HG03354 (cell line): ENCODE data around the gene DOCK2.

ENCODE experiments used
- ATAC-seq: cut with Tn5 transposase; IDR thresholded peaks from one replicate; pipeline ENCODE4 v1.9.1; 2021; ENCODE audit warnings: mild to moderate bottlenecking; ENCODE audit not compliant: unreplicated experiment, poor library complexity, severe bottlenecking

Gene DOCK2

DNA sequence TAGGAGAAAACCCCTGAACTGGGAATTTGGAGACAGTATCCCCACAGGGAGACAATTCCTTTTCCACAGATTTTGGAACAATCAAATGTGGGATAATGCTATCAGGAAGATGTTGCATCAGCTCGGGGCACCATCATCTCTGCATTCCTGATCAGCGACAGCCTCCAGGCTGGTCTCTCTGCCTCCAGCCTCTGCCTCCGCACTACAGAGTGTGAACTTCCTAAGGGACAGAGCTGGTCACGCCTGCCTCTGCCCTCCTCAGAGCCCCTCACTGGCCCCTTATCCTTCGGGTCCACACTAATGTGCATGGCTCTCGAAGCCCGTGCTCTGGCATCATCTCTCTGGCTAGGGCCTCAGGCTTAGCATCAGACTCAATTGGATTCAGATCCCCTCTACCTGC, 477.2 kb downstream of the DOCK2 start:
- ATAC-seq, result no peak

DNA sequence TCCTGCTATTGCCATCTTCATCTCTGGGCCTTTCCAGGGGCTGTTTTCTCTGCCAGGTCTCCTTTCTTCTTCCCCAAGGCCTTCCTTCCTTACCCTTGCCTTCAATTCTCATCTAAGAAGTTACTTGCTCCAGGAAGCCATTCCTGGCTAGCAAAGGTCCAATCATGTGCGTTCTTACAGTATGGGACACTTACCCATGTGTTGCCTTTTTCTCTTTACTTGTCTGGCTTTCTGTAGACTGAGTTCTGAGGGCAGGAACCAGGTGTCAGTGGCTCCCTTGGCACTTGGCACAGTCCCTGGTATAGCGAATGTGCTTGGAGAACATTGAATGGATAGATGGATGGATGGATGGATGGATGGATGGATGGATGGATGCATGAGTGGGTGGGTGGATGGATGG, 478.9 kb downstream of the DOCK2 start:
- ATAC-seq, result no peak

DNA sequence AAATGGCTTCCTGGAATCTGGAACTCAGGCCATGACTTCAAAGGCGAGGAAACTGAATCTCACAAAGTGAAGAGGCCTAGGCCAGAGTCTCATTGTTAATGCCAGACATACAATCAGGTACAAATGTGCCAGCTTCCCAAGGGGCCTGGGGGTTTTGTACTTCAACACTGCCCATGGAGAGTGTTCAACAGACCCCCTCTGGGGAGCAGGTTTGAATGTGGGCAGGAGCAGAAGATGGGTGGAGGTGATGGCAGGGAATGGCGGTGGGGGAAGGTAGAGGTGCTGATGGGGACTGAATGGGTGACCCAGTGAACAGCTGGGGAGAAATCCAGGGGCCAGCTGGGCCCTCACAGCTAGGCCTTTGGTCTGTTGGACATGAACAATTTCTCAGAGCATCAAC, 480.7 kb downstream of the DOCK2 start:
- no peak for ATAC-seq

DNA sequence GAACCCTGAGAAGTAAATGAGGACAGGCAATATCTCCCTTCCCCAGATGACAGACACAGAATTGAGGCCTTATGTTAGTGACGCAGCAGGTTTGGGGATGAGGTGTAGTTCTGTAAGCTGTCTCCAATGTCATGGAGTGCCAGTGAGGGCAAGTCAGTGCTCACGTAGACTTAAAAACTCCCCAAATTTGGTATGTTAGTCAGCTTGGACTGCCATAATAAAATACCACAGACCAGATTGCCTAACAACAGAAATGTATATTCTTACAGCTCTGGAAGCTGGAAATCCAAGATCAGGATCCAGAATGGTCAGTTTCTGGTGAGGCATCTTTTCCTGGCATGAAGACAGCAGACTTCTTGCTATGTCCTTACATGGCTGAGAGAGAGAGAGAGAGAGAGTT, 483.5 kb downstream of the DOCK2 start:
- ATAC-seq, result no peak

DNA sequence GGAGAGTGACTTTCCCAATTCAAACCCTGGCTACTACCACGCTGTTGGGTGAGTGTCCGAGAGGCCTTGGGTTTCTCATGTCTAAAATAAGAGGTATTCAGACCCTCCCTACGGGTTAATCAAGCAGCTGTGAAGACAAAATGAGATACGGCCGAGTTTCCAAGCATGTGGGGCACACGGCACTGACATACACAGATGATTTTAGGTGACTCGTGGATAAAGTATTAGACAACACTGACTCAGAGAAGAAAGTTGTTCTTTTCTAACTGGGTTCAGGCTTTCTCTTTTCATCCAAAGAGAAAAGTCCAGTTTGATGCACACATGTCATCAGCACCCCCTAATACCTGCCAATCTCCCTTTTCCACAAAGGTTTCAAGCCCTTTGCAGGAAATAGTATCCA, 484.2 kb downstream of the DOCK2 start:
- no peak for ATAC-seq

DNA sequence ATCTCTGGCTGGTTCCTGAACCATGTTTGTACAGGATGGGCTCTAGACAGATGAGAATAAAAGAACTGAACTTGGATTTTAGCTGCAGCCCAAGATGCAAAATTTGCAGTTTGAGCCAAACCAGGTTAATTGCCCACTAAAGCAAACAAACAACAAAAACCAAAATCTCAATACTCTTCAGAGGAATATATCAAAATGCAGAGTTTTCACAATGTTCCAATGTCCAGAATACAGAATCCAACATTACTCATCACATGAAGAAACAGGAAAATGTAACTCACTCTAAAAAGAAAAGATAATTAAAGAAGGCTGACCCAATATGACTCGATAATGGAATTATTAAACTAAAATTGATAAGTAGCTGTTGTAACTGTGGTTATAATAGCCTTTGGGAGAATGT, 489.0 kb downstream of the DOCK2 start:
- ATAC-seq, result no peak

DNA sequence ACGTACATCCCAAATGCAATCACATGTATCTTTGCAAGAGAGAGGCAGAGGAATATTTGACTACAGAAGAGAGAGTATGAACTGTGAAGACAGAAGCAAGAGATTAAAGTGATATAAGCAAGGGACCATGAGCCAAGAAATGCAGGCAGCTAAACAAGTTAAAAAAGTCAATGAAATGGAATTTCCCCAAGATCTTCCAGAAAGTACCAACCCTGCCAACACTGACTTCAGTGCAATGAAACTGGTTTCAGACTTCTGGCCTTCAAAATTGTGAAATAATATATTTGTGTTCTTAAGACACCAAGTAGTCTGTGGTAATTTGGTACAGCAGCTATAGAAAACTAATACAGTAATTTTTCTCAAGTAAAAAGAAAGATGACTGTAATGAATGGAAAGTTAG, 489.6 kb downstream of the DOCK2 start:
- ATAC-seq, result no peak

DNA sequence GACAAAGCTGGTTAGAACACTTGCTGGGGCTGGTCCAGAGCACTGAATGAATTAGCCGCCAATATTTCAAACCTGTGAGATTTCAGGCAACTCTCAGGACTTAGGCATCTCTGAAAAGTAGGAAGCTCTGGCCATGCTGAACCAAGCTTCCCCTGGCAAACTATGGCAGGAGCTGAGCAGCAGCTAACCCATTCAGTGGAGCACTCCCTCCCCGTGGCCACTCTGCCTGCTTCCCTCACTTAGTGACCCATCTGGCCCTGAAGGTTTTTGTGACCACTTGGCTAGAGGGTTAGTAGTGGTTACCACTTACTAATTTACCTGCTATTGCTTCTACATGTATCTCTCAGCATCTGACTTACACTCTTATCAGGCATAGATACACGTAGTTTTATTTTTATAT, 494.2 kb downstream of the DOCK2 start:
- no peak for ATAC-seq

DNA sequence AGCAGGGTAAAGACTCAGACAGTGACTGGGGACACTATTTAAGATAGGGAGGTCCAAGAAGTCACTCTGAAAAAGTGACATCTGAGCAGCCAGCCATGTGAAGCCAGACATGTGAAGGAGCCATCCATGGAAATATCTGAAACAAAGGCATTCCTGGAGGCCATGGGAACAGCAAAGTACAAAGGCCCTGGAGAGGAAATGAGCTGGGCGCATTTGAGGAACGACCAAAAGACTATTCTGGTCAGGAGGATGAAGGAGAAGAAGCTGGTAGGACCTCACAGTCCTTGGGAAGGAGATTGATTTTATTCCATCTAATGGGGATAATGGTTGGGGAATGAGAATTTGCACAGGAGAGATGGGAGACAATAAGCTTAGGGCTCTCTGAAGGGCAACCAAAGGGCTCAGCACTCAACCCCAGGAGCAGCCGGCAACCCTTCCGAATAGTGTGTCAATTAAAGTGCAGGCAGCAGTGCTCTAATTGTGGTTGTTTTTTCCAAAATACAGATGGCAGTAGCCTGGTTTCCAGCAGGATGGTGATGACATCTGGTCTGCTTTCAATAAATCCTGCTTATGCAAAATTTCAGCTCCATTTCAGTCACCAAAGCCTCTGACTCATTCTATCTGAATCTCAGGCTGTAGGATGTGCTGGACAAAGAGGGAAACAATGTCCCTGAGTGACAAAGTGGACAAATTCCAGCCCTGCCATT, 495.3 kb downstream of the DOCK2 start:
- no peak for ATAC-seq
